Neural cell (in vitro differentiated cells): ENCODE measurements around the gene PLCL2.
"Not testable (repeated sequence)": the region's sequence is repeated elsewhere in the genome, so short reads cannot be mapped to it uniquely, and the experiment has no call there.

Source experiments
- EP300 ChIP-seq: fragments of 450-650 bp; conservative IDR thresholded peaks from 2 replicates; pipeline ENCODE4 v1.6.1; 2014; ENCODE audit warnings: antibody characterized with exemption, mild to moderate bottlenecking, moderate library complexity; ENCODE audit not compliant: poor library complexity, severe bottlenecking
- EZH2 ChIP-seq: fragments of 200-600, 300-800 bp; shearing (Covaris generic), sonication (generic); IDR thresholded peaks from 2 replicates; pipeline ENCODE4 v1.6.1; 2014; ENCODE audit warnings: antibody characterized with exemption, low read length, borderline replicate concordance, mild to moderate bottlenecking; ENCODE audit not compliant: insufficient read depth, poor library complexity, severe bottlenecking
- MXI1 ChIP-seq: fragments of 450-650 bp; conservative IDR thresholded peaks from 2 replicates; pipeline ENCODE4 v1.6.1; 2014; ENCODE audit warnings: antibody characterized with exemption, mild to moderate bottlenecking; ENCODE audit not compliant: poor library complexity, severe bottlenecking
- TF ChIP-seq, protein P1 (sequence below): fragments of 450-650 bp; IDR thresholded peaks from 2 replicates; pipeline ENCODE4 v1.5.1; 2014; ENCODE audit warnings: antibody characterized with exemption, mild to moderate bottlenecking, moderate library complexity; ENCODE audit not compliant: poor library complexity, severe bottlenecking

DNA sequence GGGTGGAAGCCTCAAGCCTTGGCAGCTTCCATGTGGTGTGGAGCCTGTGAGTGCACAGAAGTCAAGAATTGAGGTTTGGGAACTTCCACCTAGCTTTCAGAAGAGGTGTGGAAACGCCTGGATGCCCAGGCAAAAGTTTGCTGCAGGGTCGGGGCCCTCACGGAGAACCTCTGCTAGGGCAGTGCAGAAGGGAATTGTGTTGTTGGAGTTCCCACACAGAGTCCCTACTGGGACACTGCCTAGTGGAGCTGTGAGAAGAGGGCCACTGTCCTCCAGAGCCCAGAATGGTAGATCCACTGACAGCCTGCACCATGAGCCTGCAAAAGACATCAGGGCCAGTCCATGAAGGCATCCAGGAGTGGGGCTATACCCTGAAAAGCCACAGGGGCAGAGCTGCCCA is 243.9 kb downstream of the PLCL2 start:
- TF ChIP-seq, protein P1, sequence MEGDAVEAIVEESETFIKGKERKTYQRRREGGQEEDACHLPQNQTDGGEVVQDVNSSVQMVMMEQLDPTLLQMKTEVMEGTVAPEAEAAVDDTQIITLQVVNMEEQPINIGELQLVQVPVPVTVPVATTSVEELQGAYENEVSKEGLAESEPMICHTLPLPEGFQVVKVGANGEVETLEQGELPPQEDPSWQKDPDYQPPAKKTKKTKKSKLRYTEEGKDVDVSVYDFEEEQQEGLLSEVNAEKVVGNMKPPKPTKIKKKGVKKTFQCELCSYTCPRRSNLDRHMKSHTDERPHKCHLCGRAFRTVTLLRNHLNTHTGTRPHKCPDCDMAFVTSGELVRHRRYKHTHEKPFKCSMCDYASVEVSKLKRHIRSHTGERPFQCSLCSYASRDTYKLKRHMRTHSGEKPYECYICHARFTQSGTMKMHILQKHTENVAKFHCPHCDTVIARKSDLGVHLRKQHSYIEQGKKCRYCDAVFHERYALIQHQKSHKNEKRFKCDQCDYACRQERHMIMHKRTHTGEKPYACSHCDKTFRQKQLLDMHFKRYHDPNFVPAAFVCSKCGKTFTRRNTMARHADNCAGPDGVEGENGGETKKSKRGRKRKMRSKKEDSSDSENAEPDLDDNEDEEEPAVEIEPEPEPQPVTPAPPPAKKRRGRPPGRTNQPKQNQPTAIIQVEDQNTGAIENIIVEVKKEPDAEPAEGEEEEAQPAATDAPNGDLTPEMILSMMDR = not testable (repeated sequence)
- TF ChIP-seq EZH2, EP300, MXI1: not testable (repeated sequence)
